GM04504 (cell line): Measurements from ENCODE around the gene TBC1D12.
"Not testable (repeated sequence)": the region's sequence is repeated elsewhere in the genome, so short reads cannot be mapped to it uniquely, and the experiment has no call there.

Experiments used
- DNase-seq: peaks from one replicate; pipeline ENCODE4 v3.0.0-alpha.2; 2012; ENCODE audit warnings: low read depth

The TBC1D12 gene

GRCh38 chr10:94546049-94546900 lies 143.9 kb downstream of the TBC1D12 start:
- DNase-seq: peak; percentile 8

- DNase-seq: no peak
Observed at GRCh38 chr10:94546901-94547185, 144.5 kb downstream of the TBC1D12 start.

- DNase-seq: no peak
Observed at GRCh38 chr10:94549221-94549620, 146.9 kb downstream of the TBC1D12 start.

GRCh38 chr10:94567714-94568307 lies 165.5 kb downstream of the TBC1D12 start:
- DNase-seq: not testable (repeated sequence)

- DNase-seq: no peak
Observed at GRCh38 chr10:94571081-94571480, 168.7 kb downstream of the TBC1D12 start.

- peak; percentile 12 for DNase-seq
Observed at GRCh38 chr10:94571528-94571927, 169.2 kb downstream of the TBC1D12 start.

GRCh38 chr10:94578790-94579189 lies 176.4 kb downstream of the TBC1D12 start:
- DNase-seq: no peak

GRCh38 chr10:94583124-94583523 lies 180.8 kb downstream of the TBC1D12 start:
- no peak for DNase-seq
